Spleen (tissue), 11 donors: ENCODE data around the gene DNAJC30. TPM values are rescaled to one million over a fixed set of nuclear protein-coding genes. Genes with fewer than 3 reads are reported as not detected.
"Not testable (repeated sequence)": the region's sequence is repeated elsewhere in the genome, so short reads cannot be mapped to it uniquely, and the experiment has no call there.

Source experiments
- DNase-seq: peaks from one replicate; pipeline ENCODE4 v3.0.0-alpha.2; 2020
- H3K27ac ChIP-seq, 8 donors: fragments of 200-600 bp; sonication (generic) in 7 of 8; 1 replicate in 4 of 8; 2 replicates in 4 of 8; pipeline versions ENCODE4 v1.5.0 to v1.8.0; 2016 to 2021; ENCODE audit warnings: inconsistent platforms in 4 of 8, mild to moderate bottlenecking in 4 of 8, moderate library complexity in 1 of 8
- H3K27me3 ChIP-seq, 7 donors: fragments of 200-600 bp; sonication (generic) in 6 of 7; replicated peaks in 1 of 7; 1 replicate in 4 of 7; 2 replicates in 3 of 7; pipeline versions ENCODE4 v1.5.0 to v1.8.0; 2016 to 2021; ENCODE audit warnings: inconsistent platforms in 3 of 7, mild to moderate bottlenecking in 1 of 7
- H3K36me3 ChIP-seq, 6 donors: fragments of 200-600 bp; sonication (generic) in 5 of 6; 1 replicate in 4 of 6; 2 replicates in 2 of 6; pipeline versions ENCODE4 v1.5.0 to v1.8.0; 2016 to 2021; ENCODE audit warnings: inconsistent platforms in 2 of 6
- H3K4me1 ChIP-seq, 6 donors: fragments of 200-600 bp; sonication (generic) in 5 of 6; 1 replicate in 3 of 6; 2 replicates in 3 of 6; pipeline versions ENCODE4 v1.5.0 to v1.8.0; 2016 to 2021; ENCODE audit warnings: inconsistent platforms in 3 of 6
- H3K4me3 ChIP-seq, 8 donors: fragments of 200-600 bp; sonication (generic) in 7 of 8; 1 replicate in 4 of 8; 2 replicates in 4 of 8; pipeline versions ENCODE4 v1.5.0 to v1.8.0; 2016 to 2021; ENCODE audit warnings: inconsistent platforms in 4 of 8, mild to moderate bottlenecking in 4 of 8, moderate library complexity in 2 of 8
- H3K9me3 ChIP-seq, 8 donors: fragments of 200-600 bp; sonication (generic) in 7 of 8; 1 replicate in 4 of 8; 2 replicates in 4 of 8; pipeline versions ENCODE4 v1.5.0 to v1.8.0; 2016 to 2021; ENCODE audit warnings: inconsistent platforms in 4 of 8
- POLR2A ChIP-seq, 3 donors: fragments of 450-650 bp; IDR thresholded peaks; one replicate each; pipeline ENCODE4 v1.5.1; 2017; ENCODE audit warnings: antibody characterized with exemption in 3 of 3, mild to moderate bottlenecking in 1 of 3
- POLR2AphosphoS5 ChIP-seq, 3 donors: sonication (generic); formaldehyde crosslinking; IDR thresholded peaks; one replicate each; pipeline ENCODE4 v1.5.1; 2017; ENCODE audit warnings: antibody characterized with exemption in 3 of 3
- WGBS, 5 donors: extraction: QIAGEN DNeasy Blood & Tissue Kit in 3 of 5; methylation state at CpG; one replicate each; pipeline versions ENCODE4 v1.1.5 to v1.1.7; 2013 to 2018; 5-methylcytosine and 5-hydroxymethylcytosine counted together
- intact Hi-C: fragments of 100-400 bp; cut with DNase I; formaldehyde crosslinking; loops from one replicate; pipeline ENCODE4 v1.15.0; 2023; ENCODE audit warnings: low total_unique reads
- polyA plus RNA-seq, 3 donors: library from polyadenylated mRNA; stranded (reverse); fragments of 200-250 nt; gene quantifications; one replicate each; pipeline ENCODE4 v1.2.1, GENCODE V29; 2013
- total RNA-seq, 7 donors: library from RNA; depleted of rRNA in 3 of 7; stranded (reverse); fragments of >200 nt in 3 of 7; fragmentation: NEBNext Ultra II Directional in 4 of 7; extraction: Animal tissue kit (Norgen Biotek cat#: 25700) in 4 of 7; gene quantifications; one replicate each; pipeline versions ENCODE4 v1.1.0 to v1.2.1, GENCODE V29; 2016 to 2021
- TF ChIP-seq, protein P1 (sequence below), 11 experiments: fragments of 200-600 bp in 7 of 11; fragments of 450-650 bp in 4 of 11; sonication (generic) in 4 of 11; IDR thresholded peaks in 8 of 11; conservative IDR thresholded peaks in 3 of 11; 1 replicate in 7 of 11; 2 replicates in 4 of 11; pipeline versions ENCODE4 v1.4.0 to v1.8.0; 2016 to 2021; ENCODE audit warnings: antibody characterized with exemption in 11 of 11, inconsistent platforms in 4 of 11, mild to moderate bottlenecking in 1 of 11
- donor health status: healthy with polysubstance abuse.
- donor health status: DM: no; HTN: no; CAD: no; lungs with moderate emphysema.
- donor health status: DM: no; HTN: no; CAD: no.
- donor health status: Bipolar disorder and iron deficiency.
- donor health status: healthy.
- donor health status: DM: no; HTN: no; CAD: no.
- donor health status: DM: yes; HTN: yes; CAD: no.

Gene DNAJC30
- total and polyA plus RNA-seq, 10 donors: 5.6 to 12.7 (median 8.7) TPM

DNA sequence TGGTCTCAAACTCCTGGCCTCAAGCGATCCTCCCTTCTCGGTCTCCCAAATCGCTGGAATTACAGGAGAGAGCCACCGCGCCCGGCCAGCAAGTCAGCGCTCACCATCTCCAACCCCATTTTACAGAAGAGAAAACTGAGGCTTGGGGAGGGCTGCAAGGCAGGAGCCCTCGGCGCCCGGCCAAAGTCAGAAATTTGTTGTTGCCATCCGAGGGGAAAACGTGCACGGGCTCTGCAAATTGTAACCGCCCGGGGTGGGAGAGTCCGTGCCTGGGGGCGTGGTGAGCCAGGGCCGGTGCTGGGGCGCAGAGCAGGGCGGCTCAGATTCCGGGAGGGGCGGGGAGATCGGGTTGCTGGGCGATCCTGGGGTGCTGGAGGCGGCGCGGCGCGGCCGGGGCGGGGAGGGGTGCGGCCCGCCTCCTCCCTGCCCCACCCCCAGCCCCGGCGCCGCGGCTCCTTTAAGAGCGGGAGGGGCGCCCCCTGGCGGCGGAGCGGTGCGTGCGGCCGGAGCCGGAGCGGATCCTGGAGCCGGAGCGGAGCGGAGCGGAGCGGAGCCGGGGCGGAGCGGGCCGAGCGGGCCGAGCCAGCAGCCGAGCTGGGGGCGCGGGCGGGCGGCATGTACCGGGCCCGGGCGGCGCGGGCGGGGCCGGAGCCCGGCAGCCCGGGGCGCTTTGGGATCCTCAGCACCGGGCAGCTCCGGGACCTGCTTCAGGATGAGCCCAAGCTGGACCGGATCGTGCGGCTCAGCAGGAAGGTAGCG is 15.7 kb downstream of the DNAJC30 start, which contains the start of gene VPS37D:
TSS of gene VPS37D (plus strand) at position 488 of the 759 bp plus-strand sequence. CDS start at position 616, 128 bp downstream.
- peak within 1 kb of the TSS in 1 of 8 donors; percentile 27 for H3K27ac ChIP-seq
- peaks cover 0 to 8% (median 6%) of the 10 kb centered on the region in 8 donors for H3K9me3 ChIP-seq
- peaks cover 0 to 29% (median 19%) of the 10 kb centered on the region in 6 donors for H3K4me1 ChIP-seq
- H3K36me3 ChIP-seq: no peaks in the 10 kb centered on the region
- peak within 1 kb of the TSS; percentile 25 to 79 (median 44) for H3K4me3 ChIP-seq
- peaks cover 0 to 88% (median 8%) of the 10 kb centered on the region in 7 donors for H3K27me3 ChIP-seq
- intact Hi-C loops: no loop called here
- DNase-seq: peak; percentile 98
- TF ChIP-seq POLR2AphosphoS5 (IDR thresholded peaks at IDR 0.05): peak in 2 of 3 donors; percentile 58 to 76
- TF ChIP-seq, protein P1, sequence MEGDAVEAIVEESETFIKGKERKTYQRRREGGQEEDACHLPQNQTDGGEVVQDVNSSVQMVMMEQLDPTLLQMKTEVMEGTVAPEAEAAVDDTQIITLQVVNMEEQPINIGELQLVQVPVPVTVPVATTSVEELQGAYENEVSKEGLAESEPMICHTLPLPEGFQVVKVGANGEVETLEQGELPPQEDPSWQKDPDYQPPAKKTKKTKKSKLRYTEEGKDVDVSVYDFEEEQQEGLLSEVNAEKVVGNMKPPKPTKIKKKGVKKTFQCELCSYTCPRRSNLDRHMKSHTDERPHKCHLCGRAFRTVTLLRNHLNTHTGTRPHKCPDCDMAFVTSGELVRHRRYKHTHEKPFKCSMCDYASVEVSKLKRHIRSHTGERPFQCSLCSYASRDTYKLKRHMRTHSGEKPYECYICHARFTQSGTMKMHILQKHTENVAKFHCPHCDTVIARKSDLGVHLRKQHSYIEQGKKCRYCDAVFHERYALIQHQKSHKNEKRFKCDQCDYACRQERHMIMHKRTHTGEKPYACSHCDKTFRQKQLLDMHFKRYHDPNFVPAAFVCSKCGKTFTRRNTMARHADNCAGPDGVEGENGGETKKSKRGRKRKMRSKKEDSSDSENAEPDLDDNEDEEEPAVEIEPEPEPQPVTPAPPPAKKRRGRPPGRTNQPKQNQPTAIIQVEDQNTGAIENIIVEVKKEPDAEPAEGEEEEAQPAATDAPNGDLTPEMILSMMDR (IDR thresholded peaks at IDR 0.05 in 8 of 11, conservative IDR thresholded peaks at IDR 0.05 in 3 of 11): peak in 9 of 11 experiments; percentile 34 to 95 (median 82)
- no peak for TF ChIP-seq POLR2A (IDR thresholded peaks at IDR 0.05)
- WGBS, 5 donors: 3 to 15% (median 5%) methylated on average over 13 to 79 of the region's 79 CpGs

DNA sequence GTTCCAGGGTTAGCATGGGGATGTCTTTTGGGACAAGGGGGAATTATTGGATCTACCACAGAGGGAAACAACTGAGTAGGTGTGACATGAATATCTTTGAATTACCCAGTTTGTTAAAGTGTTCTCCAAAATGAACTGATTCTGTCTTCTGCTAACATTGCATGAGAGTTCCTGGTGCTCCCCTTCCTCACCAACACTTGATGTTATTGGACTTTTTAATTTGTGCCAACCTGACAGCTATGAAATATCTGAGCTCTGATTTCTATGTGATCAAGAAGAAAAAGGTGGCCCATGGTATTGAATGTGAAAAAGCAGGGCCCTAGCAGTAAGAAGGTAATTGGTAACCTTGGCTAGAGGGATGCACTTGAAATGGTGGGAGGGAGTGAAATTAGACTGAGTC is 20.2 kb downstream of the DNAJC30 start:
- Histone ChIP-seq H3K27me3 (peaks cover 0 to 79% (median 0%) of the 10 kb centered on the region in 7 donors), H3K36me3 (no peaks in the 10 kb centered on the region), H3K27ac (no peak overlapping the region), H3K4me3 (no peak overlapping the region), H3K9me3 (peaks cover 0 to 8% (median 6%) of the 10 kb centered on the region in 8 donors), H3K4me1 (peaks cover 0 to 11% (median 4%) of the 10 kb centered on the region in 6 donors)
- TF ChIP-seq, protein P1 (IDR thresholded peaks at IDR 0.05 in 8 of 11, conservative IDR thresholded peaks at IDR 0.05 in 3 of 11): no peak
- TF ChIP-seq POLR2A (IDR thresholded peaks at IDR 0.05): no peak
- no peak for TF ChIP-seq POLR2AphosphoS5 (IDR thresholded peaks at IDR 0.05)
- intact Hi-C loops: no loop called here
- no peak for DNase-seq

DNA sequence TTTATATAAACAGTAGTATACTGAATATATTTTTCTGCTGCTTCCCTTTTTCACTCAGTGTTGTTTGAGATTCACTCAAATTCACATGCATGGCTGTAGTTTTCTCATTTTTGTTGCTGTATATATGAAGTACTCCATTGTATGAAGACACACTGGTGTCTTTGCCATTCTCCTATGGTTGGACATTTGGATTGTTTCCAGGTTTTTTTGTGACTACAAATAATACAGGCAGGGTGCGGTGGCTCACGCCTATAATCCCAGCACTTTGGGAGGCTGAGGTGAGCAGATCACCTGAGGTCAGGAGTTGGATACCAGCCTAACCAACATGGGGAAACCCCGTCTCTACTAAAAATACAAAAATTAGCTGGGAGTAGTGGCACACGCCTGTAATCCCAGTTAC is 22.7 kb downstream of the DNAJC30 start:
- peaks cover 0 to 66% (median 0%) of the 10 kb centered on the region in 7 donors for H3K27me3 ChIP-seq
- WGBS, 5 donors: 62 to 80% (median 71%) methylated on average over 4 of the region's 4 CpGs

DNA sequence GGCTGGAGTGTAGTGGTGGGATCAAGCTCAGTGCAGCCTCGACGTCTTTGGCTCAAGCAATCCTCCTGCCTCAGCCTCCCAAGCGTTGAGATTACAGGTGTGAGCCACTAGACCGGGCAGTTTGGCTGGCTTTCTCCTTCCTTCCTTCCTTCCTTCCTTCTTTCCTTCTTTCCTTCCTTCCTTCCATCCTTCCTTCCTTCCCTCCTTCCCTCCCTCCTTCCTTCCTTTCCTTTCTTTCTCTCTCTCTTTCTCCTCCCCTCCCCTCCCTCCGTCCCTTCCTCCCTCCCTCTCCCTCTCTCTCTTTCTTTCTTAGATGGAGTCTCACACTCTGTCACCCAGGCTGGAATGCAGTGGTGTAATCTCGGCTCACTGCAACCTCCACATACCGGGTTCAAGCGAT is 23.3 kb downstream of the DNAJC30 start:
- TF ChIP-seq POLR2AphosphoS5 (IDR thresholded peaks at IDR 0.05): no peak
- no peak for TF ChIP-seq POLR2A (IDR thresholded peaks at IDR 0.05)
- TF ChIP-seq, protein P1 (IDR thresholded peaks at IDR 0.05 in 8 of 11, conservative IDR thresholded peaks at IDR 0.05 in 3 of 11): no peak
- H3K4me3 ChIP-seq: no peak overlapping the region
- intact Hi-C loops: no loop called here
- no peaks in the 10 kb centered on the region for H3K4me1 ChIP-seq
- no peak for DNase-seq
- 63 to 72% (median 66%) methylated on average over 8 of the region's 8 CpGs for WGBS, 5 donors
- peaks cover 0 to 8% (median 6%) of the 10 kb centered on the region in 8 donors for H3K9me3 ChIP-seq
- peaks cover 0 to 60% (median 0%) of the 10 kb centered on the region in 7 donors for H3K27me3 ChIP-seq
- H3K36me3 ChIP-seq: no peaks in the 10 kb centered on the region
- no peak overlapping the region for H3K27ac ChIP-seq

More for the DNA sequence above, 22.7 kb downstream of the DNAJC30 start:
- H3K4me3 ChIP-seq, H3K9me3 ChIP-seq, DNase-seq, intact Hi-C loops, H3K4me1 ChIP-seq, H3K27ac ChIP-seq, H3K36me3 ChIP-seq: not testable (repeated sequence)

DNA sequence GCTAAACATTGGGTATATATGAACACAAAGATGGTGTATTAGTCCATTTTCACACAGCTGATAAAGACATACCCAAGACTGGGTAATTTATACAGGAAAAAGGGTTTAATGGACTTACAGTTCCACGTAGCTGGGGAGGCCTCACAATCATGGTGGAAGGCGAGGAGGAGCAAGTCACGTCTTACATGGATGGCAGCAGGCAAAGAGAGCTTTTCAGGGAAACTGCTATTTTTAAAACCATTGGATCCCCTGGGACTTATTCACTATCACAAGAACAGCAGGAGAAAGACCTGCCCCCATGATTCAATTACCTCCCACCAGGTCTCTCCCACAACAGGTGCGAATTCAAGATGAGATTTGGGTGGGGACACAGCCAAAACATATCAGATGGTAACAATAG is 27.9 kb downstream of the DNAJC30 start:
- H3K4me3 ChIP-seq, intact Hi-C loops, H3K4me1 ChIP-seq, H3K27ac ChIP-seq, DNase-seq, H3K9me3 ChIP-seq, H3K36me3 ChIP-seq: not testable (repeated sequence)
- H3K27me3 ChIP-seq: peaks cover 0 to 57% (median 16%) of the 10 kb centered on the region in 7 donors
- 83 to 91% (median 85%) methylated on average over 4 of the region's 4 CpGs for WGBS, 5 donors
